Frontal cortex (tissue), 4 donors: ENCODE measurements around the gene SCLT1. TPM values are rescaled to one million over a fixed set of nuclear protein-coding genes. Genes with fewer than 3 reads are reported as not detected.

Source experiments
- DNase-seq, 2 donors: peaks; one replicate each; pipeline ENCODE4 v3.0.0; 2012; ENCODE audit warnings: low spot score in 2 of 2
- FAIRE-seq: peaks from 2 replicates; lab custom pipeline; 2012; peaks lifted over from hg19 to GRCh38; lab: Jason Lieb, UNC
- total RNA-seq: library from RNA; depleted of rRNA; stranded (reverse); fragments of >200 nt; gene quantifications from one replicate; pipeline ENCODE4 v1.2.3, GENCODE V29; 2014
- donor health status: control.
- donor health status: control.
- donor health status: control.

Gene SCLT1
- total RNA-seq, 1 donor from 2014 or later: 89.3 TPM

DNA sequence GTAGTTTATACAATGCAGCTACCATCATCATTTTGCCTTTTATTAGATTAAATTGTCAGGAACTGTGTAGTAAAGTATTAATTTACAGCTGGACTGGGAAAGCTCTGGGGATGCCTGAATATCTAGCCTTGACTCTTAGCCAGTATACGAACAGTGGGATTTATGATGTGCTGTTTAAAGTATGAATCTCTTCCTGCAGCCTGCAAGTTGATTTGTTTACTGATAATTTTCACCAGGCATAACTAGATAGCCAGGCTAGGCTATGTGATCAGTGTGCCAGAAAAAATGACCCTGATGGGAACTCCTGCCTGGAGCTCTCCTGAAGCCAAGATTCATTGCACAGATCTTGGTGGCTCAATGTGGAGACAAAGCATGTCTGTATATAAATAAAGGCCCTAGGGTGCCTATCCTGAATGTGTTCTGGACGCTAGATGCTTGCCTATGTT, 119.2 kb downstream of the SCLT1 start:
- no peak for DNase-seq
- no peak for FAIRE-seq

DNA sequence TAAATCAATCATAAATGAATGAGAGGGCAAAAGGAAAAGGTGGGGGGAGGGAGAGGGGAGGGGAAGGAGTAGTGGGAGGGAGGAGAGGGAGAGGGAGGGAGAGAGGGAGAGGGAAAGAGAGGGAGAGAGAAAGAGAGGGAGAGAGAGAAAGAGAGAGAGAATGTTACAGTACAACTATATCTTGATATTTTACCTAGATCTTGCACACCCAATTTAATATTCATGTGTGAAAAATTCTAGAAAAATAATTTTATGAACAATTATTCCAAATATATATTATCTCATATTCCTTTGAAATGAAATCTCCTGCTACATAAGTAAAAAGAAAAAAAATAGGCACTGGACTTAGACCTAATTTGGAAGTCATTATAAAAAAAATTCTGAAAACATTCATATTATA, 120.0 kb downstream of the SCLT1 start:
- DNase-seq (no peak), FAIRE-seq (peak; percentile 3)

DNA sequence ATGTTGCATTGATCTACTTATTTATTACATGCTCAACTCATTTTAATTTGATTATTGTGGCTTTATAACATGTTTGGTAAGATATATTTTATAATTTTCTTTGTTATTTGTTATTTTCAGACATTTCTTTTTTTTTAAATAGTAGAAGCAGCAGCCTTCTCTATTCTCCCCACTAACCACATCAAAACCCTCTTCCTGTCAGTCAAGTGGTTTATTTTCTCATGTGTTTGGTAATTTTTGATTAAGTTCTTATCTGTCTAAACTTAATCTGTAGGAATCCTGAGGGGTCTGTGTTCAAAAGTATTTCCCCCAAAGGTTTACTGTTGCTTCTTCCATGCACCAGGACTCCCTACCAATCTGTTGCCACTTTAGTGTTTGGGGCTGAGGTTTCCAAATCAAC, 131.9 kb downstream of the SCLT1 start:
- FAIRE-seq: no peak
- no peak for DNase-seq

DNA sequence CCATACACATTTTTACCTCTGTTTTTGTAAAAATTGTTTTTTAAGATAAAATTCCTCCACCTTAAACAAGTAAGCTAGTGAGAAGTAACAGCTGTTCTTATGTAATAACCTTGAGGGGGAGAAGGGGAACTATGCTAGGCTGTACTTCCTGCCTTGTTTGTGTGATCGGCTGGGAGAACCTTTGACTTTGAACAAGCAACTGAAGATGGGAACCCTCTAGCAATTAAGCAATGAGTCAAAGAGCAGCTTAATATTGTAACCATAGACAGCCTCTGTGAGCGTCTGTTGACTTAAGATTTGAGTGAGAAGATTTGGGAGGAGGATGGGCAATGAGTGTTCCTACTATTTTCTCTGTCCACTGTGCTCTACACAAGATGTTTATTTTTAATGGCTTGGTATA, 135.1 kb downstream of the SCLT1 start:
- FAIRE-seq (no peak), DNase-seq (no peak)

DNA sequence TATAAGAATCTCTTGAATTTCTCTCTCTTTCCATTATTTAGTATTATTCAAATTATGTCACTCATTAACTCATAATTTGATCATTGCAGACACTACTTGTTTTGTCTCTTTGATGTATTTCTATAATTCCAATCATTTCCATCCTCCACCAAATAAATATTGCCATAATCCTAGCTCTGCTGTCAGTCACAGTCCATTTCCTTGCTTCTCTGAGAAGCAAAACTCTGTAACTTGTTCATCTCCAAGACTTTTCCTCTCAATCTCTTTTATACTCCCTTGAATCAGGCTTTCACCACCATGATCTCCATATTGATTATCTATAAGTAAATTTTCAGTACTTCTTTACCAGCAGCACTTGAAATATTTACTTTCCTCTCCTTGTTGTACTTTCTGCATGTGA, 135.9 kb downstream of the SCLT1 start:
- DNase-seq (no peak), FAIRE-seq (no peak)

DNA sequence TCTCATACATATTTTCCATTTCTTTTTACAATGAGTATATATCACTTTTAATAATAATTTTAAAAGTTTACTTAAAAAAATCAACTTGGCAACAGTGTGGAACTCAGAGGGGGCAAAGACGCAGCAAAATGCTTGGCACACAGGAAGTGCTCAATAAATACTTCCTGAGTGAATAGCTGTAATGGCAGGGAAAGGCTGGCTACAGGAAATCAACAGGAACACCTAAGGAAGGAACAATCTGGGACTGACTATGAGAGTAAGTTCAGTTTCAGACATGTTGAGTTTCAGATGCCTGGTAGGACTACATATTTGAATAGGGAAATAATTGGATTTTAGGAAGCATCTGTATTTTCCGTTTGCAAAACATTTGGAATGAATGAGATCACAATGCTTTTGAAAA, 137.6 kb downstream of the SCLT1 start:
- DNase-seq (no peak), FAIRE-seq (no peak)

DNA sequence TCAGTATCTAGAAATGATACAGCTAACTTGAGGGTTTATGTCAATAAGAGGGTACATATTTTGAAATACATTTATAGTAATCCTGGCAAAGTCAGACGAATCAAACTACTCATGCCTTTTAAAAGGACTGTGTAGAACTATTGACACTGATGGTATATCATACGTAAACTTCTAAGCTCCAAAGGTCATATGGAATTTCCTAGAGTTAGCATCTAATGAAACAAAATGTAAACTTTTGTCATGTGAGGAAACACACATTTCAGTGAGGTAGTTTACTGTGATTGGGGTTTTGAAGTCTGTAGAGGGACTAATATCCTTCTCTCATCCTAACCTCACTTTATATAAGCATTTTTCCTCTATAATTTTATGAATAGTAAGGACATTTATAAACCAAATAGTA, 138.4 kb downstream of the SCLT1 start:
- DNase-seq (no peak), FAIRE-seq (no peak)

DNA sequence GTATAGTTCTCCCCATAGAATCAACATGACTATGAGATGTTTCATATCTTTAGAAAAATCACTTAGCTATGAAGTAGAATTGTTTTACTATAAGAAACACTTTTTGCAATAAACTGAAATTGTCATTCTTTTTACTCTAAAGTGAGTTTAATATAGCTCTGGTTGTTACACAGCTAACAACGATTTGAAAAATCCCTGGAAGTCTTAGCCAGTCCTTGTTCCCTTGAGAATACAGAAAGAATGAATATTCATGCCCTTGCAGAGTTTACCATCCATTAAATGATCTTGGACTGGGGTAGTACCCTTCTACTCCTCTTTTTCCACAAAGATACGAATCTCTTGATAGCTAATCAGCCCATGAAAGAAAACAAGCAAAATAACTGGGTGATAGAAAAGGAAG, 142.0 kb downstream of the SCLT1 start:
- FAIRE-seq (no peak), DNase-seq (no peak)

DNA sequence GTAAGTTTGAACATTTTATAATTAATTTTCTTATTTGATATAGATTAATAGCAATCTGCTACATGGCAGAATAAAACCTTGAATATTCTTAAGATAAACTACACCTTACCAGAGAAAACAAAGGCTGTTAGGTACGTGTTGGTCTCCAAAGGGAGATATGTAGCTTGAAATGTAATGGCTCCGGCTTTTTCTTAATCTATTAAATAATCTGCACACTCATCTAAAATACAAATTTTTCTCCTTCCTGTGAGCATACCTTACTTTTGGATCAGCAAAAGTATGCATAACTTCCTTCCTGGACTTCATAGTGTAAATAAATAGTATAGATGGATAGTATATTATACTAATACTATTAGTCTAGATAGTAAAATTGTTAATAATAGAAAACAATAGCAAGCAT, 142.5 kb downstream of the SCLT1 start:
- DNase-seq: no peak
- FAIRE-seq: no peak

DNA sequence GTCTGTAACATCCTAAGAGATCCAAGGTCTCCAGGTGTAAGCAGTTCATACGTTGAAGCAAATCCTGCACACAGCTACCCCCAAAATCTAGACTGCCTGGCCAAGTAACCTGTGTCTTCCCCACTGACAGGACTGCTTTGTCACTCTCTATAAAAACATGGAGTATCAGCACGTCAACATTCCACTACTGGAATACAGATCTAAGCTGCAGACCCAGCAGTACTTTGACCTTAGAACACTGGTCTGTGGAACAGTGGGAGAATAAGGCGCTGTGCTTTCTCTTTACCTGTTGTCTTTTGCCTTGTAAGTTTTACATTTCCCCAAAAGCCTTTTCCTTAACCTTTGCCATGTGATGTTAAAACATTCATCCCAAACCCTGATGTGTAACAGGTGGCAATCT, 146.4 kb downstream of the SCLT1 start:
- DNase-seq (no peak), FAIRE-seq (no peak)

DNA sequence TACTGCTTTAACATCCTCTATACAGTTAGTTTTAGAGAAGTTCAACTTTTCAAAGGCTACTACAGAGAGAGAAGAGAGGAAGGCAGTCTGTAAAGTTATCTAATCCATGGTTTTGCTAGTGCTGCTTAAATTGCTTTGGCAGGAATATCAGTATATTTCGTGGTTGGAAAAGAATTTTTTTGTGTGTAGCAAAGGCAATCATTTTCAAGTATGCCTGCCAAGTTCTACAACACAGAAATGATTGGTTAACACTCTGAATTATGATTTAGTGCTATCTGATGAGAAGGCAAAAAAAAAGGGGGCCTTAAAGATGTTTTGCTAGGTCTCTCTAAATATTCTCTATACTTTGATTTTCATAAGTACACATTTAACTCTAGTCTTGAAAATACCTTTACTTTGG, 150.7 kb downstream of the SCLT1 start:
- DNase-seq (no peak), FAIRE-seq (no peak)

DNA sequence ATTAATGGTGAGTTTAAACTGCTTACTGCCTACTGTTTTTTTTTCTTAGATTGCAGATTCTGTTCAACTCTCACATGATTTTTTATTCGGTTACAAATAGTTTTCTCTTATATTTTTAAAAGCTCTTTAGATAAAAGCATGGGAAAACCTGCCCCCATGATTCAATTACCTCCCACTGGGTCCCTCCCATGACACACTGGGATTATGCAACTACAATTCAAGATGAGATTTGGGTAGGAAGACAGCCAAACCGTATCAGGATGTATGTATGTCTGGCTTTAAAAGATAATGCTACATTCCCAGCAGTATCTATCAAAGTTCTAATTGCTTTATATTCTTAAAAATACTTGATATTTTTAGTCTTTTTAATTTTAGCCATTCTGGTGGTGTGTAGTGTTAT, 152.4 kb downstream of the SCLT1 start:
- DNase-seq (no peak), FAIRE-seq (no peak)

DNA sequence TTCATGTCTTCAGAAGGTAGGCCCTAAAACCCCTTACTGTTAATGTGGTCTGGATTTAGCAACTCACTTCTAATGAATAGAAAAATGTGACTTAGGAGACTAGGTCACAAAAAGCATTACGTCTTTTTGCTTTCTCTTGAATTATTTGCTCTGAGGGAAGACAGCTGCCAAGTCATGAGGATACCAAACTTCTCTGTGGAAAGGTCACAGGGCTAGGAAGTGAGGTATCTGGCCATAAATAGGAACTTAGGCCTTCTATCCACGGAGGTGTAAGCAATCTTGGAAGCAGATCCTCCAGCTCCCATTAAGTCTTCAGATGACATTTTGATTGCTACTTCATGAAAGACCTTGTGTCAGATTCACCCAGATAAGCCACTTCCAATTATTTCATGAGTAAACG, 163.3 kb downstream of the SCLT1 start:
- no peak for DNase-seq
- no peak for FAIRE-seq

DNA sequence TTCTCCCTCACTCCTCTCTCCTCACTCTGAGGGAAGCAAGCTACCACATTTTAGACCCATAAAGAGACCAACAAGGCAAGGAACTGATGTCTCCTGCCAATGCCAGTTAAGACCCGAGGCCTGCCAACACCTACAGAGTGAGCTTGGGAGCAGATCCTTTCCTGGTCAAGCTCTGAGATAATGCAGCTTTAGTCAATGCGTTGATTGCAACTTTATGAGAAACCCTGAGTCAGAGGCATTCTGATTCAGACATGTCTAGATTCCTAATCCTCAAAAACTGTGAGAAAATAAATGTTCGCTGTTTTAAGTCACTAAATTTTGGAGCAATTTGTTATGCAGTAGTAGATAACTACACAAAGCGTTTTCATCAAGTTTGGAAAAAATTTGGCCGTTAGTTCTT, 168.4 kb downstream of the SCLT1 start:
- DNase-seq (no peak), FAIRE-seq (no peak)

DNA sequence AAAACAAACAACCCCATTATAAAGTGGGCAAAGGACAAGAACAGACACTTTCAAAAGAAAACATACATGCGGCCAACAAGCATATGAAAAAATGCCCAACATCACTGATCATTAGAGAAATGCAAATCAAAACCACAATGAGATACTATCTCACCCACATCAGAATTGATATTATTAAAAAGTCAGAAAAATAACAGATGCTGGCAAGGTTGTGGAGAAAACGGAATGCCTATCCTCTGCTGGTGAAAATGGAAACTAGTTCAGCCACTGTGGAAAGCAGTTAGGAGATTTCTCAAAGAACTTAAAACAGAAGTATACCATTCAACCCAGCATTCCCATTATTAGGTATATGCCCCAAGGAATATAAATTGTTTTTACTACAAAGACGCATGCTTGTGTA, 171.4 kb downstream of the SCLT1 start:
- no peak for FAIRE-seq
- DNase-seq: no peak

DNA sequence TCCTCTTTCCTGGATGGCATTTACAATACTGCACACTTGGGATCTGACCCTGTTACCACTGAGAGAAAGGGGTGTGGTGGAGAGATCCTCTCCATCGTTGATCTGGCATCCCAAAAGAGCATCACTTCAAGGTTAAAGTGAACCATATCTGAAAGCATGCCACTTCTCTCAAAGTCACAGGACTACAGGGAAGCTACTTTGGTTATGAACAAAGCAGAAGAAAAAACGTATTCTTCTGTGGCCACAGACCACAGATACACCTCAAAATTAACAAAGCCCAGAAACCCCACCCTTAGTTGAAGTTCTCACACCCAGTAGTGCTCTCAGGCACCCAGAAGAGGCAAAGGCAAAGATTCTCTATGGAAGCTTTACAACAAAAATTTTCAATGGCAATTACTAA, 175.6 kb downstream of the SCLT1 start:
- no peak for FAIRE-seq

DNA sequence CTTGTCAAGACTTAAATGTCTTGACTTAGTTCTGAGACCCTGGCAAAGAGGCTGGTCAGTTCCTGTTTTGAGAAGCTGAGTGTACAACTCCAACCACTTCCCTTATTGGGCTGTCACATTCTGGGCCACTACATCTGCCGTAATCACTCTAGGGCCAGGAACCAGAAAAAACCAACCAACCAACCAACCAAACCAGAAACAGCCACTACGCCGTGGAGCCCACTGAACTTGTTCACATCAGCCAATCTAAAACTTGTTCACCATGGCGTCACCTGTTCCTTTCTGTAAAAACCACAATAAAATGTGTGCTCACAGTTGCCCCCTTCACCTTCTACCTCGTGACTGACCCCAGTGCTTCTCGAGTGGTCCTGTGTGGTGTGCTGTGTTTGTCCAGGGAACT, 176.5 kb downstream of the SCLT1 start:
- no peak for FAIRE-seq
- no peak for DNase-seq

More for the DNA sequence above, 175.6 kb downstream of the SCLT1 start:
- DNase-seq: no peak

DNA sequence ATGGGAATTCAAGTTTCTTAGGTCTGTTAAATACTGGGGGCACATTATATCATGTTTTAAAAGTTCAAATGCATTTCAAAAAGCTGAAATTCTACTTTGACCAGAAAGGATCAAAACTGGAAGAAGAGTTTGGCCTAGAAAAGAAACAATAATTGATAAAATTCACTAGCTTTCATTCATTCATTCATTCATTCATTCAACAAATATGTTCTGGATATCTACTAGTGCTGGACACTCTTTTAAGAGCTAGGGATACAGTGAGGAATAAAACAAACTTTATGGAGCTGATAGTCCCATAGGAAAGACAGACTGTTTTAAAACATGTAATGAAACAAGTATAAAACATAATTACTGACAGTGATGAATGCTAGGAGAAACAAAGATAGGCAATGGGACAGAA, 177.8 kb downstream of the SCLT1 start:
- FAIRE-seq: no peak
- no peak for DNase-seq

DNA sequence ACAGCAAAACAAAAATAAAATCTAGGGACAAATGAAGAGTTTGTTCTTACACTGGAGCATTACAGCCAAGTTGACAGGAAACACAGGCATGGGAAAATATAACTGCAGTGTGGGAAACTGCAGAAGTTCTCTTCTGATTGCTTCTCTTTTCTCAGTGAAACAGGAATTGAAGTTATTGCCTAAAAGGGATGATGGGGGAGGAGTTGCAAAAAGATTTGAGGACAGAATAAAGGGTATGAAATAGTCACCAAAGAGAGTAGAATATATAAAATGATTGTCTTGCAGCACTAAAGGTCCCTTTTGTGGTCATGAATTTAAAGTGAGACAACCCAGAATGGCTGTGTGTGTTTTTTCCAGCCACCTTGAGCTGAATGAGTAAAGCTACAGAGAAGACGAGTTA, 180.1 kb downstream of the SCLT1 start:
- FAIRE-seq: no peak
- no peak for DNase-seq

DNA sequence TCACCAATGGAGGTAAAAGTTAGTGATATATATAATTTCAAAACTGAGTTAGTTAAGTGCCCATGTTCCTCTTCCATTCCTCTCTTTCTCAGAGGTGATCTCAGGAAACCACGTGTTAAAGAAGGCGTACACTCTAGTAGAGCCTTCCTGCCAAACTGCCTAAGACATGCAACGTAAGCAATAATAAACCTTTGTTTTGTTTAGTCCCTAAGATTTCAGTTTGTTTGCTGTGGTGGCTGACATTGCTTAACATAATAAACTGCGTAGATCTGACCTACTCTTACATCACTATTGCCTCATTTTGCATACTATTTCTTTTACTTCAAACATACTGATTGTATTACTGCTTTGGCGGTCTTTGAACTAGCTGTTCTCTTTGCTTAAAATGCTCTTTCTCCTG, 184.6 kb downstream of the SCLT1 start:
- FAIRE-seq (no peak), DNase-seq (no peak)

DNA sequence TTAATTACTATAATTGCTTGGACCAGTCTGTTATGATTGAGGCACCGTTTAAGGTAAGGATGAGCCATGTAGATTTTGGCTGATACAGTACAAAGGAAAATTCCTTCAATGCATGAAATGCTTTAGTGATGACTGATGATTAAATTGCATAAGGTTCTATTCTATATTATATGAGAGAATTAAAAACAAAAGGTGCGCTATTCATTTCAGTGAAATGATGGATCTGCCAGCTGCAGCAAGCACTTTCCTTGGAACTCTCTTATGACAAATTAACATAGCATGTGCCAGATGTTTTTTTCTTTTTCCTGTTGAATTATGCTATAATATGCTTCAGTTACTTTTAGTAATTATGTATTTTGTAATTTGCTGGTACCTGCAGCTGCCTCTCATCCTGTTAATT, 185.4 kb downstream of the SCLT1 start:
- FAIRE-seq (no peak), DNase-seq (no peak)

DNA sequence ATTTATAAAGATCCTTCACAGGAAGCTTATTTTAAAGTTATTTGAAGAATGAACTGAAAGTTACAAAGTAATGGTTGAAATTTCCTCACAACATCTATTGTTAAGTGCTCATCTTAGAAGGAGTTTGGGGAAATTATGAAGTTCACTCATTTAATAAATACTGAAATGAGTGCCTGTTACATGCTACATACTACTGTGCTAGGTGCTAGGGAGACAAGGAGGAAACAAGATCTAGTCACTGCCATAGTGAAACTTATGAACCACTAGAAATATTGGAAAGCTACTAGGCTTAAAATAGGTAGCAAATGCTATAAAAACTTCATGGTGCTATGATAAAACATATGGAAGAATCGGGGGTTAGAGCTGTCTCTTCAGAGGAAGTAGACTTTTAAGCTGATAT, 186.8 kb downstream of the SCLT1 start:
- DNase-seq (no peak), FAIRE-seq (no peak)

DNA sequence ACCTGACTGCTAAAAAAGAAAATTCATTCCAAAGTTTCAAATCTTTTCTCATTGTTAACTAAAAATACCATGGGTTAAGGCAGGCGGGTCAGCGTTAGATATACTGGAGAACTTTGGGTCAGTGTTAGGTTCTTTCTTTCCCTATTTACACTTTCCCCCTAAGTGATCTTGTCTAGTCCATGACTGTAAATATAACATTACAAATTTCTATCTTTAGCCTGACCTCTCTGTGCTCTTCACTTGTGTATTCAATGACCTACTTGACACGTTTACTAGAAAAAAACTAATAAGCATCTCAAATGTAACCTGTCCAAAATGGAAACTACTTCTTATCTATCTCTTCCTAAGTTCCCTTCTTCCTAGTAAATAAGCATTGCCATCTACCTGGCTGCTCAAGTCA, 188.5 kb downstream of the SCLT1 start:
- DNase-seq (no peak), FAIRE-seq (no peak)
